MM.1S (cell line): Measurements from ENCODE around the gene SERTAD2.

Source experiments
- DNase-seq: peaks from one replicate; pipeline ENCODE4 v3.0.0-alpha.2; 2015
- H2AFZ ChIP-seq: fragments of 300-600 bp; sonication (generic); 2 replicates; pipeline ENCODE4 v1.6.0; 2016; ENCODE audit warnings: antibody characterized with exemption, low read length
- H3F3A ChIP-seq: fragments of 300-600 bp; sonication (generic); 2 replicates; pipeline ENCODE4 v1.6.1; 2016; ENCODE audit warnings: mild to moderate bottlenecking, antibody characterized with exemption, low read length, moderate library complexity, mixed read lengths; ENCODE audit not compliant: insufficient read depth
- H3K27ac ChIP-seq: fragments of 300-600 bp; sonication (generic); 2 replicates; pipeline ENCODE4 v1.5.1; 2016; ENCODE audit warnings: mild to moderate bottlenecking, low read length
- H3K27me3 ChIP-seq: fragments of 300-600 bp; sonication (generic); replicated peaks from 2 replicates; pipeline ENCODE4 v1.6.0; 2016; ENCODE audit warnings: low read length; ENCODE audit not compliant: insufficient read depth
- H3K36me3 ChIP-seq: fragments of 300-600 bp; sonication (generic); replicated peaks from 2 replicates; pipeline ENCODE4 v1.6.1; 2016; ENCODE audit warnings: mild to moderate bottlenecking, low read length, mixed read lengths; ENCODE audit not compliant: insufficient read depth
- H3K4me1 ChIP-seq: fragments of 300-600 bp; sonication (generic); 2 replicates; pipeline ENCODE4 v1.6.1; 2016; ENCODE audit warnings: low read length, mixed read lengths
- H3K4me2 ChIP-seq: fragments of 300-600 bp; sonication (generic); 2 replicates; pipeline ENCODE4 v1.6.0; 2016; ENCODE audit warnings: low read depth, low read length
- H3K4me3 ChIP-seq: fragments of 300-600 bp; sonication (generic); 2 replicates; pipeline ENCODE4 v1.5.1; 2016; ENCODE audit warnings: low read length, mixed read lengths
- H3K79me2 ChIP-seq: fragments of 300-600 bp; sonication (generic); 2 replicates; pipeline ENCODE4 v1.6.1; 2016; ENCODE audit warnings: mixed run types, low read length, mixed read lengths
- H3K9ac ChIP-seq: fragments of 300-600 bp; sonication (generic); 2 replicates; pipeline ENCODE4 v1.6.1; 2016; ENCODE audit warnings: low read length, mixed read lengths
- H3K9me2 ChIP-seq: fragments of 300-600 bp; sonication (generic); replicated peaks from 2 replicates; pipeline ENCODE4 v1.6.1; 2016; ENCODE audit warnings: mild to moderate bottlenecking, low read length, mixed read lengths; ENCODE audit not compliant: insufficient read depth
- H3K9me3 ChIP-seq: fragments of 300-600 bp; sonication (generic); replicated peaks from 2 replicates; pipeline ENCODE4 v1.6.1; 2016; ENCODE audit warnings: mild to moderate bottlenecking, low read length, mixed read lengths; ENCODE audit not compliant: insufficient read depth
- H4K20me1 ChIP-seq: fragments of 300-600 bp; sonication (generic); 2 replicates; pipeline ENCODE4 v1.6.1; 2016; ENCODE audit warnings: mild to moderate bottlenecking, low read length, moderate library complexity, mixed read lengths; ENCODE audit not compliant: insufficient read depth
- EZH2 ChIP-seq: fragments of 300-600 bp; sonication (generic); optimal IDR thresholded peaks from 2 replicates; pipeline ENCODE3; 2017; ENCODE audit warnings: low read depth, mild to moderate bottlenecking, antibody characterized with exemption, low read length, mixed read lengths
- EZH2phosphoT487 ChIP-seq: fragments of 300-600 bp; sonication (generic); IDR thresholded peaks from 2 replicates; pipeline ENCODE4 v1.6.1; 2018; ENCODE audit warnings: antibody characterized with exemption, low read length
- TF ChIP-seq, protein P1 (sequence below): fragments of 300-600 bp; sonication (generic); IDR thresholded peaks from 2 replicates; pipeline ENCODE4 v1.5.1; 2016; ENCODE audit warnings: antibody characterized with exemption, low read length, mixed read lengths

SERTAD2 gene

DNA sequence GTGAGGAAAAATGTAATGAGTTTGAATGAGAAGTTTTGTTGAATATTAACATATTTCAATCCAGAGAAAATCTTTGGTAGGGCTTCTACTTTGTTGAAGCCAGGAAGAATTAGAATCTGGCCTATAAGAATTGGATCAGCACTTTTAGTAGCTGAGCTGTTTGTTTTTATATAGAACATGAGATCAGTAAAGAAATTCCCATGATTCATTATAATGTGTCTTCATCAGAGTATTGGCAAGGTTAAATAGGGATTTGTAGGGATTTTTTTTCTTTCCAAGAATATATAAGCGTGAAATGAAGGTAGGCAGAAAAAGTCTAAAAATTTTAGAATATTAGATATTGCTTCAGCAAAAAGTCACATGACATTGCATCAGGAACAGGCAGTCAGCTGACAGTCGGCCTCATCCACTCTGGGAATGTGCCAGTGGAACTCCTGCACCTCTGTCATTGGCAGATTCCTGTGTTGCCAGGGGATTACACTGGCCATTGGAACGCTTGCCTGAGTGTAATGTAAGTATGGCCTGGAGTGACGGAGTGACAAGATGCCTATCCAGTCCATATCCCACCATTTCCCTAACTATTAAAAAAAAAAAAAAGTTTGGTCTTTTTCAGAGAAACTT, 60.6 kb downstream of the SERTAD2 start:
- no peak overlapping the region for H2AFZ ChIP-seq
- H3K4me3 ChIP-seq: no peak overlapping the region
- H3K27me3 ChIP-seq: no peaks in the 10 kb centered on the region
- H3K9me3 ChIP-seq: no peaks in the 10 kb centered on the region
- H4K20me1 ChIP-seq: no peaks in the 10 kb centered on the region
- H3K4me2 ChIP-seq: no peak overlapping the region
- H3K9me2 ChIP-seq: no peaks in the 10 kb centered on the region
- H3K27ac ChIP-seq: no peak overlapping the region
- no peak for DNase-seq
- H3K36me3 ChIP-seq: peaks cover 7% of the 10 kb centered on the region; the same call in 1 of the 2 replicates
- H3K79me2 ChIP-seq: peaks cover 6% of the 10 kb centered on the region; the same call in 1 of the 2 replicates
- TF ChIP-seq, protein P1, sequence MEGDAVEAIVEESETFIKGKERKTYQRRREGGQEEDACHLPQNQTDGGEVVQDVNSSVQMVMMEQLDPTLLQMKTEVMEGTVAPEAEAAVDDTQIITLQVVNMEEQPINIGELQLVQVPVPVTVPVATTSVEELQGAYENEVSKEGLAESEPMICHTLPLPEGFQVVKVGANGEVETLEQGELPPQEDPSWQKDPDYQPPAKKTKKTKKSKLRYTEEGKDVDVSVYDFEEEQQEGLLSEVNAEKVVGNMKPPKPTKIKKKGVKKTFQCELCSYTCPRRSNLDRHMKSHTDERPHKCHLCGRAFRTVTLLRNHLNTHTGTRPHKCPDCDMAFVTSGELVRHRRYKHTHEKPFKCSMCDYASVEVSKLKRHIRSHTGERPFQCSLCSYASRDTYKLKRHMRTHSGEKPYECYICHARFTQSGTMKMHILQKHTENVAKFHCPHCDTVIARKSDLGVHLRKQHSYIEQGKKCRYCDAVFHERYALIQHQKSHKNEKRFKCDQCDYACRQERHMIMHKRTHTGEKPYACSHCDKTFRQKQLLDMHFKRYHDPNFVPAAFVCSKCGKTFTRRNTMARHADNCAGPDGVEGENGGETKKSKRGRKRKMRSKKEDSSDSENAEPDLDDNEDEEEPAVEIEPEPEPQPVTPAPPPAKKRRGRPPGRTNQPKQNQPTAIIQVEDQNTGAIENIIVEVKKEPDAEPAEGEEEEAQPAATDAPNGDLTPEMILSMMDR: no peak
- TF ChIP-seq EZH2phosphoT487 (no peak), EZH2 (no peak)
- no peak overlapping the region for H3K9ac ChIP-seq
- H3K4me1 ChIP-seq: no peaks in the 10 kb centered on the region
- H3F3A ChIP-seq: no peaks in the 10 kb centered on the region

DNA sequence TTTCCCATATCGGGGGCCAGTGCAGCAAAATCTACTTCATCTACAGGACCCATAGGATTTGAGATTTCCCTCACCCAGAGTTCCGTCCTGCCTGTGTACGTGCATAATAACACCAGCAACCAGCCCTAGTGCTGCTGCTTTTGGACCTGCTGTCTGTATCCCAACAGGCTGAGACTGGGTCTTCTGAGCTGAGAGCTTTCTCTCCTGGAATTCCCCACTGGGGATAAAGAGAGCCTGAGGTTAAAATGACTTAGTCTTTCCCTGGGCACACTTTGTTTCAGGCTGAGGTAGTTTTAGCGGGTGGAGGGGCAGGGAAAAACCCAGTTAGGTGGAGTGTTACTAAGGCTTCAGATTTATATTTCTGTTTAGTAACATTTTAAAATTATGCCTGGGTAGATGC, 62.5 kb downstream of the SERTAD2 start:
- H3K9me3 ChIP-seq: no peaks in the 10 kb centered on the region
- DNase-seq: no peak
- H3K27ac ChIP-seq: no peak overlapping the region
- peaks cover 15% of the 10 kb centered on the region for H3F3A ChIP-seq
- no peaks in the 10 kb centered on the region for H3K9me2 ChIP-seq
- H2AFZ ChIP-seq: no peak overlapping the region
- peaks cover 7% of the 10 kb centered on the region; the same call in 1 of the 2 replicates for H3K36me3 ChIP-seq
- H3K4me1 ChIP-seq: peaks cover 16% of the 10 kb centered on the region
- no peak overlapping the region for H3K4me3 ChIP-seq
- H3K9ac ChIP-seq: no peak overlapping the region
- TF ChIP-seq EZH2phosphoT487 (no peak), EZH2 (no peak)
- TF ChIP-seq, protein P1: no peak
- no peaks in the 10 kb centered on the region for H3K27me3 ChIP-seq
- H4K20me1 ChIP-seq: no peaks in the 10 kb centered on the region
- H3K4me2 ChIP-seq: no peak overlapping the region
- H3K79me2 ChIP-seq: peaks cover 14% of the 10 kb centered on the region; the same call in 1 of the 2 replicates

GRCh38 chr2:64587561-64587960, 66.2 kb downstream of the SERTAD2 start:
- peaks cover 17% of the 10 kb centered on the region; the same call in 1 of the 2 replicates for H3K79me2 ChIP-seq
- H3F3A ChIP-seq: peaks cover 43% of the 10 kb centered on the region
- H3K9ac ChIP-seq: peak overlapping the region; percentile 7; the same call in 1 of the 2 replicates
- TF ChIP-seq EZH2 (no peak), EZH2phosphoT487 (no peak)
- TF ChIP-seq, protein P1: no peak
- H4K20me1 ChIP-seq: no peaks in the 10 kb centered on the region
- DNase-seq: no peak
- peak overlapping the region; percentile 89 for H3K4me2 ChIP-seq
- peaks cover 7% of the 10 kb centered on the region; the same call in 1 of the 2 replicates for H3K36me3 ChIP-seq
- no peaks in the 10 kb centered on the region for H3K9me2 ChIP-seq
- peaks cover 43% of the 10 kb centered on the region for H3K4me1 ChIP-seq
- H2AFZ ChIP-seq: no peak overlapping the region
- 0 out of 2 replicates have a peak overlapping the region, but pooled peaks have one; percentile 4 for H3K4me3 ChIP-seq
- H3K9me3 ChIP-seq: no peaks in the 10 kb centered on the region
- H3K27me3 ChIP-seq: no peaks in the 10 kb centered on the region
- no peak overlapping the region for H3K27ac ChIP-seq
